Neural cell (in vitro differentiated cells): ENCODE data around the gene NKX2-8. TPM values are rescaled to one million over a fixed set of nuclear protein-coding genes. Genes with fewer than 3 reads are reported as not detected.

Experiments used
- H2AFZ ChIP-seq: fragments of 200-600, 300-800 bp; sonication (generic), shearing (Covaris generic); 2 replicates; pipeline ENCODE4 v1.6.0; 2014; ENCODE audit warnings: low read depth, mild to moderate bottlenecking, antibody characterized with exemption, low read length, moderate library complexity
- H3F3A ChIP-seq: fragments of 200-600 bp; shearing (Covaris generic); 2 replicates; pipeline ENCODE4 v1.6.1; 2016; ENCODE audit warnings: mild to moderate bottlenecking, moderate library complexity, mixed read lengths, antibody characterized with exemption, low read length; ENCODE audit not compliant: insufficient read depth, poor library complexity, severe bottlenecking
- H3K27ac ChIP-seq: fragments of 200-600, 300-800 bp; sonication (generic), shearing (Covaris generic); 2 replicates; pipeline ENCODE4 v1.5.1; 2014; ENCODE audit warnings: mild to moderate bottlenecking, low read length, moderate library complexity
- H3K27me3 ChIP-seq: fragments of 300-800, 200-600 bp; sonication (generic), shearing (Covaris generic); 2 replicates; pipeline ENCODE4 v1.6.0; 2014; ENCODE audit warnings: mild to moderate bottlenecking, low read depth, low read length, moderate library complexity; ENCODE audit not compliant: insufficient read depth
- H3K36me3 ChIP-seq: fragments of 300-800, 200-600 bp; sonication (generic), shearing (Covaris generic); 2 replicates; pipeline ENCODE4 v1.5.1; 2014; ENCODE audit warnings: mild to moderate bottlenecking, antibody characterized with exemption, low read length, moderate library complexity; ENCODE audit not compliant: insufficient read depth
- H3K4me2 ChIP-seq: fragments of 300-800, 200-600 bp; sonication (generic), shearing (Covaris generic); 2 replicates; pipeline ENCODE4 v1.6.0; 2014; ENCODE audit warnings: mild to moderate bottlenecking, low read length
- H3K4me3 ChIP-seq: fragments of 300-800, 200-600 bp; sonication (generic), shearing (Covaris generic); 2 replicates; pipeline ENCODE4 v1.5.1; 2014; ENCODE audit warnings: mild to moderate bottlenecking, low read length, moderate library complexity
- H3K79me2 ChIP-seq: fragments of 200-600 bp; shearing (Covaris generic); replicated peaks from 2 replicates; pipeline ENCODE4 v1.6.0; 2014; ENCODE audit warnings: mild to moderate bottlenecking, low read length, moderate library complexity; ENCODE audit not compliant: insufficient read depth
- H3K9ac ChIP-seq: fragments of 300-800, 200-600 bp; sonication (generic), shearing (Covaris generic); 2 replicates; pipeline ENCODE4 v1.6.1; 2016; ENCODE audit warnings: mild to moderate bottlenecking, low read length, mixed read lengths
- H3K9me2 ChIP-seq: fragments of 200-600 bp; shearing (Covaris generic); 2 replicates; pipeline ENCODE4 v1.6.1; 2016; ENCODE audit warnings: mild to moderate bottlenecking, low read length, mixed read lengths; ENCODE audit not compliant: insufficient read depth
- H3K9me3 ChIP-seq: fragments of 200-600, 300-800 bp; sonication (generic), shearing (Covaris generic); 2 replicates; pipeline ENCODE4 v1.6.1; 2016; ENCODE audit warnings: mild to moderate bottlenecking, mixed run types, low read length, moderate library complexity, mixed read lengths
- H4K20me1 ChIP-seq: fragments of 200-600 bp; shearing (Covaris generic); 2 replicates; pipeline ENCODE4 v1.6.1; 2016; ENCODE audit warnings: mild to moderate bottlenecking, mixed run types; ENCODE audit not compliant: insufficient read depth
- EP300 ChIP-seq: fragments of 450-650 bp; conservative IDR thresholded peaks from 2 replicates; pipeline ENCODE4 v1.6.1; 2014; ENCODE audit warnings: antibody characterized with exemption, mild to moderate bottlenecking, moderate library complexity; ENCODE audit not compliant: poor library complexity, severe bottlenecking
- EZH2 ChIP-seq: fragments of 200-600, 300-800 bp; shearing (Covaris generic), sonication (generic); IDR thresholded peaks from 2 replicates; pipeline ENCODE4 v1.6.1; 2014; ENCODE audit warnings: antibody characterized with exemption, low read length, borderline replicate concordance, mild to moderate bottlenecking; ENCODE audit not compliant: insufficient read depth, poor library complexity, severe bottlenecking
- MXI1 ChIP-seq: fragments of 450-650 bp; conservative IDR thresholded peaks from 2 replicates; pipeline ENCODE4 v1.6.1; 2014; ENCODE audit warnings: antibody characterized with exemption, mild to moderate bottlenecking; ENCODE audit not compliant: poor library complexity, severe bottlenecking
- POLR2AphosphoS5 ChIP-seq: IDR thresholded peaks from 2 replicates; pipeline ENCODE4 v1.6.1; 2012
- RAD21 ChIP-seq: fragments of 450-650 bp; conservative IDR thresholded peaks from 2 replicates; pipeline ENCODE4 v1.6.1; 2014; ENCODE audit warnings: antibody characterized with exemption, mild to moderate bottlenecking, moderate library complexity
- REST ChIP-seq: IDR thresholded peaks from 2 replicates; pipeline ENCODE4 v1.6.1; 2012; ENCODE audit warnings: borderline replicate concordance
- SMC3 ChIP-seq: fragments of 450-650 bp; conservative IDR thresholded peaks from 2 replicates; pipeline ENCODE4 v1.6.1; 2014; ENCODE audit warnings: antibody characterized with exemption, mild to moderate bottlenecking, moderate library complexity; ENCODE audit not compliant: poor library complexity
- TAF1 ChIP-seq: IDR thresholded peaks from 2 replicates; pipeline ENCODE4 v1.6.1; 2012; ENCODE audit warnings: low read depth
- polyA plus RNA-seq: library from polyadenylated mRNA; depleted of rRNA; stranded (reverse); fragments of >200 nt; gene quantifications from 2 replicates; pipeline ENCODE4 v1.2.3, GENCODE V29; 2014
- TF ChIP-seq, protein P1 (sequence below): fragments of 450-650 bp; IDR thresholded peaks from 2 replicates; pipeline ENCODE4 v1.5.1; 2014; ENCODE audit warnings: antibody characterized with exemption, mild to moderate bottlenecking, moderate library complexity; ENCODE audit not compliant: poor library complexity, severe bottlenecking

NKX2-8 gene
- polyA plus RNA-seq, 1 donor from 2014 or later = not detected

DNA sequence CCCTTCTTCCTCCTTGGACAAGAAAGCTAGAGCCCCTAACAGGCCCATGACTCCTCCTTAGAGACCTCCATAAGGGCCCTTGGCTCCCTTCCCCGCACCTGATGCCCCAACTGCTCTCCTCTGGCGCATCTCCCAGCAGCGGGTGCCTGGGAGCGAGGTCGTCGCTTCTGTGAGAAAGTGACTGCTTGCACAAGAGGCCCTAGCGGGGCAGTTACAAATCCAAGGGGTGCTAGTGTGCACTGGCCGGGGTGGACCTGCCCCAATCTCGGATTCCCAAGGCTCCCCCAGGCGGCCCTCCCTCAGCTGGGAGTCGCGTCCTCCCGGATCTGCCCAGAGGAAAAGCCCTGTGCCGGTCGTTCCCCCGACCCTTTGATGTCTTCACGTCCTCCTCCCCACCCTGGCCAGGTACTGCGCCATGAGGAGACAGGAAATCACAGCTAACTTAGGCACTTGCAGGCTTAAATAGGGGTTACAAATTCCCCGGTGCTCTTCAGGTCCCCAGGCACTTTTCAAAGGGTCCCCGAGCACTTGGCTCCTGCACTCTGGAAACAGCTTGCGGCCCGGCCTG lies 2.8 kb downstream of the NKX2-8 start:
- no peak overlapping the region for H2AFZ ChIP-seq
- peaks cover 100% of the 10 kb centered on the region for H3K27me3 ChIP-seq
- H3K4me2 ChIP-seq = no peak overlapping the region
- H3K36me3 ChIP-seq = no peaks in the 10 kb centered on the region
- H3K9me3 ChIP-seq = no peaks in the 10 kb centered on the region
- TF ChIP-seq, protein P1, sequence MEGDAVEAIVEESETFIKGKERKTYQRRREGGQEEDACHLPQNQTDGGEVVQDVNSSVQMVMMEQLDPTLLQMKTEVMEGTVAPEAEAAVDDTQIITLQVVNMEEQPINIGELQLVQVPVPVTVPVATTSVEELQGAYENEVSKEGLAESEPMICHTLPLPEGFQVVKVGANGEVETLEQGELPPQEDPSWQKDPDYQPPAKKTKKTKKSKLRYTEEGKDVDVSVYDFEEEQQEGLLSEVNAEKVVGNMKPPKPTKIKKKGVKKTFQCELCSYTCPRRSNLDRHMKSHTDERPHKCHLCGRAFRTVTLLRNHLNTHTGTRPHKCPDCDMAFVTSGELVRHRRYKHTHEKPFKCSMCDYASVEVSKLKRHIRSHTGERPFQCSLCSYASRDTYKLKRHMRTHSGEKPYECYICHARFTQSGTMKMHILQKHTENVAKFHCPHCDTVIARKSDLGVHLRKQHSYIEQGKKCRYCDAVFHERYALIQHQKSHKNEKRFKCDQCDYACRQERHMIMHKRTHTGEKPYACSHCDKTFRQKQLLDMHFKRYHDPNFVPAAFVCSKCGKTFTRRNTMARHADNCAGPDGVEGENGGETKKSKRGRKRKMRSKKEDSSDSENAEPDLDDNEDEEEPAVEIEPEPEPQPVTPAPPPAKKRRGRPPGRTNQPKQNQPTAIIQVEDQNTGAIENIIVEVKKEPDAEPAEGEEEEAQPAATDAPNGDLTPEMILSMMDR = no peak
- H3K9ac ChIP-seq = no peak overlapping the region
- no peaks in the 10 kb centered on the region for H3K9me2 ChIP-seq
- no peak overlapping the region for H3K27ac ChIP-seq
- H3K79me2 ChIP-seq = no peaks in the 10 kb centered on the region
- no peak overlapping the region for H3K4me3 ChIP-seq
- H4K20me1 ChIP-seq = no peaks in the 10 kb centered on the region
- H3F3A ChIP-seq = no peaks in the 10 kb centered on the region

DNA sequence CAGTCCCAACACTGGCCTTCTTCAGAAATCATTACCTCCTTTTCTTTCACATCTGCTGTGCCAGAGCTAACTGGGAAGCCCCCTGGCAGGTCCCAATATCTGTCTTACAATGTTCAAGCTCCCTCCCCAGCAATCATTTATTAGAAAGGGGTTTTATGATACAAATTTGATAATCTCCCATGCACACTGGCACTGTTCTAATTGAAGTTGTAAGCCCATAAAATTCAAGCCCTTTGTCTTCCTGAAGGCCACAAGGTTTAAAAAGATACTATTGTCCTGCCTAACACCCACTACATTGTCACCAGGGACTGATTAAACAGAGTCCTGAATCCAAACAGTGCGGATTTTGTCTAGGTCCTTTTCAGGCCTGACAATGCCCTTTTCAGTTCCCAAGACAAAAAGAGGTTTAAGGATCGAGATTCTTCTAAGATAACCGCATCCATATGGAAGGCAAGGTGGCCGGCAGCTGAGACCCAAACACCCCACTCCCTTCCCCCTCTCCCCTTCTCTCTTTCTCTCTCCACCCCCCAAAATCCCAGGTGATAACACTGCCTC lies 3.3 kb downstream of the NKX2-8 start:
- TF ChIP-seq EP300 = no peak
- TF ChIP-seq REST = no peak
- no peak for TF ChIP-seq TAF1
- no peak for TF ChIP-seq RAD21
- TF ChIP-seq POLR2AphosphoS5 = no peak
- no peak for TF ChIP-seq SMC3
- no peak for TF ChIP-seq EZH2
- TF ChIP-seq MXI1 = no peak
- TF ChIP-seq, protein P1 = no peak
- H3K27me3 ChIP-seq = peaks cover 100% of the 10 kb centered on the region
- H3K9me2 ChIP-seq = no peaks in the 10 kb centered on the region
- H3K4me2 ChIP-seq = no peak overlapping the region
- no peak overlapping the region for H2AFZ ChIP-seq
- no peaks in the 10 kb centered on the region for H3K79me2 ChIP-seq
- no peak overlapping the region for H3K4me3 ChIP-seq
- H3K9me3 ChIP-seq = no peaks in the 10 kb centered on the region
- H3K9ac ChIP-seq = no peak overlapping the region
- H3K27ac ChIP-seq = no peak overlapping the region
- H3K36me3 ChIP-seq = no peaks in the 10 kb centered on the region
- no peaks in the 10 kb centered on the region for H4K20me1 ChIP-seq
- no peaks in the 10 kb centered on the region for H3F3A ChIP-seq
